NCI-H2196 treated with DMSO at 0.1 percent for 48 hours (cell line): ENCODE data around the gene NCS1.

Source experiments
- DNase-seq: peaks from one replicate; lab custom pipeline; 2025; ENCODE audit not compliant: unreplicated experiment; lab: John Stamatoyannopoulos, UW

Gene NCS1

GRCh38 chr9:130174920-130175321 is 2.7 kb downstream of the NCS1 start:
- DNase-seq, result no peak

DNA sequence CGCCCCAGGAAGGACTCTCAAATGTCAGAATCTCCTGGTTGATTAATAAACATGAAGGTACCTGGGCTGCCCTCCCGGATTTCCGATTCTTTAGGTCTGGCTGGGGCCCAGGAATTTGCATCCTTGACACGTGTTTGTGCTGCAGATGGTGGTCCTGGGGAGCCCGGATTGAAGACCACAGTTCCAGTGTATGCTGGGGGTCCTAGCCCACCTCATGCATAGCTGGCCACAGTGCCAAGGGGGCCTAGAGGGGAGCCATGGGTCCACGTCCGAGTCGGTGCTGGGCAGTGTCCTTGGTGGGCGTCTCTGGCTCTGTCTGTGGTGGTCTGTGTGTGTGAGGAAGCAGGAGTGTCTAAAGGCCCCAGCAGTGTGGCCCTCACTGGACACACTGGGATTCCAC is 3.2 kb downstream of the NCS1 start:
- DNase-seq, result no peak

DNA sequence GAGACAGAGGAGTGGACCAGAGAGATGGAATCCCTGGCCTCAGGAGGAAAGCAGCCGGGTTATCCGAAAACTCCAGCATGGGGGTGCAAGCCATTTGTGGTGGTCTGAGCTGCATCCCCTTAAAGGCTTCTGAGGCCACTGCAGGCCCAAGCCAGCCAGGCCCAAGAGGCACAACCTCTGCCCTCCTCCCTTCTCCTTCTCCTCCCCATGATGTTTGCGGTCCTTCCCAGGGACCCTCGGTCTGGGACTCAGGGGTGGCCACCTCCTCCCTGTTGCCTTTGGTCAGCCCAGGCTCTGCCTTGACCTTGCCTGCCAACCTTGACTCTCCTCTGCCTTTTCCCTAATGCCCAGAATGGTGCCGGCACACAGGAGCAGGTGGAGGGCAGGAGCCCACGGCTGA is 4.6 kb downstream of the NCS1 start:
- DNase-seq, result no peak

GRCh38 chr9:130177898-130178805 is 5.9 kb downstream of the NCS1 start:
- DNase-seq, result no peak

DNA sequence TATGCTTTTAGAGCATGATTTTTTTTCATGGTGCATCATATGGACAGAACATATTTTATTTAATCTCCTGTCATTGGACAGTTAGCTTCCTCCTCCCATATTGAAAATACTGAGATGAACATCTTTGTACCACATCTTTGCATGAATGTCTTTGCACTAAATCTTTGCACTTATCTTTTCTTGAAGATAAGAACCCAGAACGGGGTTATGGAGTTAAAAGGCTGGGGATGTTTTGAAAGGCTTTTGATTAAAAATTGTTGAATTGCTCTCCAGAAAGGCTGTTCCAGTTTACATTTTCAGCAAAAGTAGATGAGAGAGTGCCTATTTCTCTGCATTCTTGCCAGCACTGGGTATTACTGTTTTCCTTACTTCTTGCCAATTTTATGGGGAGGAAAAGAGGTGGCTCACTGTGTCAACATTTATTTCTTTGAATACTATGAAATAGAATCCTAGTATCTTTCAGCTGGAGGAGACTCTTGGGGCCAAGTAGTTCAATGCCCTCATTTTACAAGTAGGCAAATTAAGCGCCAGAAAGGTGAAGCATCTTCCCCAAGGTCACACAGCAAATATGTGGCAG is 7.2 kb downstream of the NCS1 start:
- no peak for DNase-seq

- no peak for DNase-seq
These were observed 8.3 kb downstream of the NCS1 start for GRCh38 chr9:130180516-130180915.

- DNase-seq, result no peak
These were observed 9.6 kb downstream of the NCS1 start for GRCh38 chr9:130181678-130182380.

DNA sequence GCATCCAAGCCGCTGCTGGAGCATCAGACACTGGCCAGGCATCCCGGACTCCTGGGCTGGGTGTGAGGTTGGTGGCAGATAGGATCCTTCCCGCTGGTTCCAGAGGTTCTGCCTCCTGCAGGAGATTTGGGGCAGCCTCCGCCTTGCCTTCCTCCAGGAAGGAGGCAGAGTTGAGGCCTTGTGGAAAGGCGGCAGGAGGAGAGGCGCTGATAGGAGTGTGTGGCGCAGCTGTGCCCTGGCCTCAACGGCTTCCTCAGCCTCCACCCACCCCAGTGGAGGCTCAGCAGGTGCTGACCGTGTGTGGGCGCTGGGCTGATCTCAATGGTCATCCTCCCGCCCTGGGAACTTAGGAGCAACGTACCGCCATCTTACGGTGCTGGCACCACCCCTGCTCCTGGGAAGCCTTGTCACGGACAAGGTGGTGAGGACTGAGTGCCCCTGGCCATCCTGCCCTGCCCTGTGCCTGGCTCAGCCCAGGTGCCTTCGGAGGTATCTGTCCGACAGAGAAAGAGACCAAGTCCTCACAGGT is 10.2 kb downstream of the NCS1 start:
- no peak for DNase-seq

DNA sequence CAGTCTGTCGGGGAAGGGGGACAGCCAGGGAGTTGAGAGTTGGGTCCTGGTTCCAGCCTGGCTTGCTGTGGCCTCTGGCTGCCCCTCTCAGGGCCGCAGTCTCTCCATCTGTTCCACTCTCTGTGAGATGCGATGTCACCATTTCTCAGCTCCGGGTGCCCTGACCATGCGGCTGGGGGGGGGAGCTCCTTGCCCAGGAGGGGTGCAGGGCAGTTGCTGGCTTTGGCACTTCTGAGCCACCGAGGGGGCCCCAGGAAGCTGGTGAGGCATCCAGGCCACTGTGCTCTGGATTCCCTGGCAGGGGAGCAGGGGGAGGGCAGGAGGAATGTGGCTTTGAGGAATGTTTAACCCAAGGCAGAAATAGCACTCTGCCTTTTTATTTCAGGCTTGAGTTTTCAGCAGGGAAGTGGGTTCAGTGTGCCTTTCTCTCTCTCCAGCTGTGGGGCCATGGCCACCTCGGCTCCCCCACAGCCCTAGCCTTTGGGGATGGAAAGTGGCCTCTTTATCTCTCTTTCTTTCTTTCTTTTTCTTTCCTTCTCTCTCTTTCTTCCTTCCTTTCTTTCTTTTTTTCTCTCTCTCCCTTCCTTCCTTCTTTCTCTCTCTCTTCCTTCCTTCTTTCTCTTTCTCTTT is 11.0 kb downstream of the NCS1 start:
- DNase-seq, result no peak

- no peak for DNase-seq
These were observed 12.8 kb downstream of the NCS1 start for GRCh38 chr9:130185017-130185416.

GRCh38 chr9:130185490-130186031 is 13.4 kb downstream of the NCS1 start:
- no peak for DNase-seq

DNA sequence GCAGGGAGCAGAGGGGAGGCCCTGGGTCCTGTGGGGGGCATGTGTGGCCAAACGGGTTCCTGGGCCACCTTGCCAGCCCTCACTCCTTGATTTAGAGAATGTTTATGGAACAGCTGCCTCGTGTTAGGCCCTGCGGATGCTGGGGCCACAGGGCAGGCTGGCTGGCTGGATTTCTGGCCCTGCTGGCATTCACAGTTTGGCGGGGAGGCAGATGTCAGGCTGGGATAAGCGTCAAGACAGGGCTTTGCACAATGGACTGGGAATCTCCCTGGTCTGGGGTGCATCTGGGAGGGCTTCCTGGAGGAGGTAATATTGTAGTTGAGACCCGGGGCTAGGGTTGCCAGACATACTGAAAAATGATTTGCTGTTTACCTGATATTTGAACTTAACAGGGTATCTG is 13.8 kb downstream of the NCS1 start:
- no peak for DNase-seq

GRCh38 chr9:130186839-130187522 is 14.8 kb downstream of the NCS1 start:
- DNase-seq, result peak; percentile 29

DNA sequence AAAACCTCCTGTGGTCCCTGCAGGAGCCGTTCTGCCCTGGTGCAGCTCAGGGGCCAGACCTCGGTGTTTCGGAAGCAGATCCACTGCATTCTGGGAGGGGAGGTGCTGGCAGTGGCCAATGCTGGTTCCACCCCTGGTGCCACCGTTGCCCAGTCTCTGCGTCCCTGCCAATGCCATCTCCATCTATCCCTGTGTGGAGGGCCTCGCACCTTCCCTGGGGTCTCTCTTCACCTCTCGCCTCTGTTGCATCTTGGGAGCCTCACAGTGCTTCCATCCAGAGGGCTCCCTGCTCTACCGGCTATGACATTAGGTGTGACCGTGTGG is 15.3 kb downstream of the NCS1 start:
- no peak for DNase-seq

DNA sequence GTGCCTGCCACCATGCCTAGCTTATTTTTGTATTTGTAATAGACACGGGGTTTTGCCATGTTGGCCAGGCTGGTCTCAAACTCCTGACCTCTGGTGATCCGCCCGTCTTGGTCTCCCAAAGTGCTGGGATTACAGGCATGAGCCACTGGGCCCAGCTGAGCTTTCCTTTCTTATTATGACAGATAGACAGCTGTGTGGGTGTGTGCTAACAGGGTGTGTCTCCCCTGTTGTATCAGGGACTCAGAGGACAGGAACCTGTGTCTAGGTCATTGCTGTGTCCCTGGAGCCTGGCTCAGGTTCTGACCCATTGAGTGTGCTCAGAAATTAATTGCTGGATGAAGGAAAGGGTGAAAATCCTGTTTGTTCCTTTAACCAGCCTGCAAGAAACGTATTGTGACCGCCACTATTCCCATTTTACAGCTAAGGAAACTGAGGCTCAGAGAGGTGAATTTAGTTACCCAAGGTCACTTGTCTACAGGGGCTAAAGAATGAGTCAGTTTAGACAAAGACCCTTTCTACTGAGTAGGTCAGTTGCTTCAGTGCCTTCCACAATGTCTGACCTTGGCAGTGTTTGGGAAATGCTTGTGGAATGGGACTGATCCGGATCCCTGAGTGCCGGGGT is 16.8 kb downstream of the NCS1 start:
- DNase-seq, result no peak

DNA sequence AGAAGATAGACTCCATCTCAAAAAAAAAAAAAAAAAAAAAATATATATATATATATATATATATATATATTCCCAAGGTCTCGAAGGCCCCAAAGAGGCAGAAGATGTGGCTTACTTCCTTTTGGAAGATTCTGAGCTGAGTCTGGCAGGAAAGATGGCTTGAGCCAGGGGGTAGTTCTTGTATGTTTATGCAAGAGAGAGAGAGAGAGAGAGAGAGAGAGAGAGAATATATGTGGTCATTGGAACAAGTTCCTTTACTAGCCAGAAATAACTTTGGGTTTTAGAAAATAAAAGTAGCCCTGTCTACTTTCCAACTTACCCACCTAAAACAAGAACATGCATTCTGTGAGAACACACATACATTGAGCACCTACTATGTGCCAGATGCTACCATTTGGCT is 17.6 kb downstream of the NCS1 start:
- DNase-seq, result no peak

- no peak for DNase-seq
These were observed 19.0 kb downstream of the NCS1 start for GRCh38 chr9:130191068-130191748.

GRCh38 chr9:130191749-130192120 is 19.5 kb downstream of the NCS1 start:
- DNase-seq, result no peak

DNA sequence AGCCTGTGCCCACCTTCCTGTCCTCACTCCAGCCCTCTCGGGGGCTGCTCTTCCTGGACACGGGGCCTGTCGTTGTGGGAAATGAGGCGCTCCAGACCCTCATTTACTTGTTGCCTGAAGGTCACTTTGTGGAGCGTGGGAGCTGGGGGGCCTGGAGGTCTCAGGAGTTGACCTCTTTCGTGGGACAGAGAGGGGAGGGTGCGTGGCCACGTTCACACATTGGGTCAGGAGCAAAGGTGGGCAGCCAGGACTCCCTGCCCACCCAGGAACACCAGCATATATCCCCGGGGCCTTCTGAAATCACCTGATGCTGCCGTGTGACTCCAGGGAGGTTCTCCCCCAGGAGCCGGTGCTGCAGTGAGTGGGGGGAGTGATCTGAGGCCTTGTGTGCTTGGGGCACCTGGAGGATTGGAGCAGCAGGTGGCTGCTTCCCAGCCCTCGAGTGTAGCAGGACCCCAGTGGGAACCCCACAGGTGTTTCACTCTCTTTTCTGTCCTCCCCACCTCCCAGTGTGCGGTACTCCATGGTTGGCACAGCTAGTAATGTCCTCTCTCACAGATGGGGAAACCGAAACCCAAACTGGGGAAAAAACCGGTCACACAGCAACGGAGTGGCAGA is 20.3 kb downstream of the NCS1 start:
- no peak for DNase-seq
